Bronchus fibroblast of lung (primary cell): ENCODE results near the gene NFKB1. TPM values are rescaled to one million over a fixed set of nuclear protein-coding genes. Genes with fewer than 3 reads are reported as not detected.

Experiments used
- total RNA-seq: library from RNA; depleted of rRNA; stranded (reverse); fragments of >200 nt; gene quantifications from 2 replicates; pipeline ENCODE4 v1.2.3, GENCODE V29; 2015

NFKB1 gene, protein sequence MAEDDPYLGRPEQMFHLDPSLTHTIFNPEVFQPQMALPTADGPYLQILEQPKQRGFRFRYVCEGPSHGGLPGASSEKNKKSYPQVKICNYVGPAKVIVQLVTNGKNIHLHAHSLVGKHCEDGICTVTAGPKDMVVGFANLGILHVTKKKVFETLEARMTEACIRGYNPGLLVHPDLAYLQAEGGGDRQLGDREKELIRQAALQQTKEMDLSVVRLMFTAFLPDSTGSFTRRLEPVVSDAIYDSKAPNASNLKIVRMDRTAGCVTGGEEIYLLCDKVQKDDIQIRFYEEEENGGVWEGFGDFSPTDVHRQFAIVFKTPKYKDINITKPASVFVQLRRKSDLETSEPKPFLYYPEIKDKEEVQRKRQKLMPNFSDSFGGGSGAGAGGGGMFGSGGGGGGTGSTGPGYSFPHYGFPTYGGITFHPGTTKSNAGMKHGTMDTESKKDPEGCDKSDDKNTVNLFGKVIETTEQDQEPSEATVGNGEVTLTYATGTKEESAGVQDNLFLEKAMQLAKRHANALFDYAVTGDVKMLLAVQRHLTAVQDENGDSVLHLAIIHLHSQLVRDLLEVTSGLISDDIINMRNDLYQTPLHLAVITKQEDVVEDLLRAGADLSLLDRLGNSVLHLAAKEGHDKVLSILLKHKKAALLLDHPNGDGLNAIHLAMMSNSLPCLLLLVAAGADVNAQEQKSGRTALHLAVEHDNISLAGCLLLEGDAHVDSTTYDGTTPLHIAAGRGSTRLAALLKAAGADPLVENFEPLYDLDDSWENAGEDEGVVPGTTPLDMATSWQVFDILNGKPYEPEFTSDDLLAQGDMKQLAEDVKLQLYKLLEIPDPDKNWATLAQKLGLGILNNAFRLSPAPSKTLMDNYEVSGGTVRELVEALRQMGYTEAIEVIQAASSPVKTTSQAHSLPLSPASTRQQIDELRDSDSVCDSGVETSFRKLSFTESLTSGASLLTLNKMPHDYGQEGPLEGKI
- 18.3 and 18.7 TPM in 2 replicates for total RNA-seq

DNA sequence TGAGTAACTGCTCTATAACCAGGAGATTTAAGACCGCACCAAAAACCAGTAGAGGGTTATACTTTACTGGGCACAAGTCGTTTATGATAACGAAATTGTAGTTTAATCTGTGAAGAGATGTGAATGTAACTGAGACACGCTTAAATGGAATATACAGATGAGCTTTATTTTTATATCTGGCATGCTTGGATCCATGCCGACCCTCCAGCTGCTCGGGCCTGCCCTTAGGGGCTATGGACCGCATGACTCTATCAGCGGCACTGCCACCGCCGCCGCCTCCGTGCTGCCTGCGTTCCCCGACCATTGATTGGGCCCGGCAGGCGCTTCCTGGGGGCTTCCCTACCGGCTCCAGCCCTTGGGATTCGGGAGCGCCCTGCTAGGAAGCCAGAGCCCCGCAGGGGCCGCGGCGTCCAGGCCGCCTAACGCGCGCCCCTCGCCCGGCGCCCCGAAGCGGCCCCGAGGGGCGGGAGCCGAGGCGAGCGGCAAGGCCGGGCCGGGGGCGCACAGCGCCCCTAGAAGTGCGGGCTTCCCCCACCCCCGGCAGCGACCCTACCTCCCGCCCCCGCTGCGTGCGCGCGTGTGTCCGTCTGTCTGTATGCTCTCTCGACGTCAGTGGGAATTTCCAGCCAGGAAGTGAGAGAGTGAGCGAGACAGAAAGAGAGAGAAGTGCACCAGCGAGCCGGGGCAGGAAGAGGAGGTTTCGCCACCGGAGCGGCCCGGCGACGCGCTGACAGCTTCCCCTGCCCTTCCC is at the start of gene NFKB1:
Gene NFKB1, plus strand, starts transcription at position 664 of the 751 bp plus-strand sequence. CDS start 24,160 bp downstream, outside the sequence.

Other genes starting within 250 kb of the NFKB1 start
- gene SLC39A8, start 155.9 kb upstream of the NFKB1 start, total RNA-seq: 2.4 and 4.0 TPM in 2 replicates